Lower leg skin (tissue), 4 donors: Measurements from ENCODE around the gene CFAP299. TPM values are rescaled to one million over a fixed set of nuclear protein-coding genes. Genes with fewer than 3 reads are reported as not detected.

Experiments
- DNase-seq, 2 donors: peaks; one replicate each; pipeline ENCODE4 v3.0.0-alpha.2; 2019; ENCODE audit warnings: low spot score in 2 of 2
- H3K4me3 ChIP-seq: fragments of 200-600 bp; sonication (generic); 2 replicates; pipeline ENCODE4 v1.5.1; 2017; ENCODE audit warnings: mild to moderate bottlenecking, low read depth; ENCODE audit not compliant: poor library complexity, severe bottlenecking
- CTCF ChIP-seq, 3 donors: fragments of 450-650 bp; IDR thresholded peaks; one replicate each; pipeline ENCODE4 v1.5.1; 2016; ENCODE audit warnings: antibody characterized with exemption in 3 of 3, mild to moderate bottlenecking in 3 of 3, moderate library complexity in 2 of 3
- POLR2A ChIP-seq, 2 donors: fragments of 450-650 bp; IDR thresholded peaks; one replicate each; pipeline ENCODE4 v1.6.1; 2016 to 2017; ENCODE audit warnings: antibody characterized with exemption in 2 of 2, mild to moderate bottlenecking in 1 of 2, moderate library complexity in 1 of 2
- WGBS, 2 donors: methylation state at CpG; one replicate each; pipeline ENCODE4 v1.1.5; 2018; 5-methylcytosine and 5-hydroxymethylcytosine counted together
- intact Hi-C: fragments of 100-400 bp; cut with DNase I; formaldehyde crosslinking; loops from one replicate; pipeline ENCODE4 v1.15.0; 2023; ENCODE audit warnings: low total_unique reads
- total RNA-seq, 4 donors: library from RNA; depleted of rRNA; stranded (reverse); fragments of >200 nt; gene quantifications; one replicate each; pipeline ENCODE4 v1.1.0, GENCODE V29; 2016

Gene CFAP299
- total RNA-seq, 4 donors from 2014 or later: not detected

- intact Hi-C loops: no loop called here
- no peak overlapping the region for H3K4me3 ChIP-seq
- no peak for TF ChIP-seq POLR2A (IDR thresholded peaks at IDR 0.05)
- no peak for TF ChIP-seq CTCF (IDR thresholded peaks at IDR 0.05)
- no peak for DNase-seq
- WGBS, 2 donors: 0 to 67% methylated on average over 1 of the region's 1 CpG
Observed at GRCh38 chr4:80507077-80507476, 171.5 kb downstream of the CFAP299 start.

GRCh38 chr4:80507507-80507906, 172.0 kb downstream of the CFAP299 start:
- no peak overlapping the region for H3K4me3 ChIP-seq
- intact Hi-C loops: no loop called here
- TF ChIP-seq POLR2A (IDR thresholded peaks at IDR 0.05) (no peak), CTCF (IDR thresholded peaks at IDR 0.05) (no peak)
- no peak for DNase-seq
- WGBS, 2 donors: 44 to 54% methylated on average over 1 of the region's 1 CpG

GRCh38 chr4:80515496-80515895, 180.0 kb downstream of the CFAP299 start:
- DNase-seq: no peak
- TF ChIP-seq CTCF (IDR thresholded peaks at IDR 0.05) (no peak), POLR2A (IDR thresholded peaks at IDR 0.05) (no peak)
- 71 to 79% methylated on average over 1 of the region's 1 CpG for WGBS, 2 donors
- no peak overlapping the region for H3K4me3 ChIP-seq
- intact Hi-C loops: no loop called here

GRCh38 chr4:80521438-80521837, 185.9 kb downstream of the CFAP299 start:
- intact Hi-C loops: no loop called here
- no peak overlapping the region for H3K4me3 ChIP-seq
- no peak for DNase-seq
- no peak for TF ChIP-seq CTCF (IDR thresholded peaks at IDR 0.05)
- no peak for TF ChIP-seq POLR2A (IDR thresholded peaks at IDR 0.05)
- 85 to 96% methylated on average over 1 of the region's 1 CpG for WGBS, 2 donors

- intact Hi-C loops: no loop called here
- WGBS, 2 donors: 84% methylated on average over 2 of the region's 2 CpGs
- DNase-seq: no peak
- TF ChIP-seq POLR2A (IDR thresholded peaks at IDR 0.05) (no peak), CTCF (IDR thresholded peaks at IDR 0.05) (no peak)
- no peak overlapping the region for H3K4me3 ChIP-seq
Observed at GRCh38 chr4:80526697-80527096, 191.2 kb downstream of the CFAP299 start.

GRCh38 chr4:80529026-80529425, 193.5 kb downstream of the CFAP299 start:
- intact Hi-C loops: no loop called here
- no peak overlapping the region for H3K4me3 ChIP-seq
- DNase-seq: no peak
- no peak for TF ChIP-seq CTCF (IDR thresholded peaks at IDR 0.05)
- TF ChIP-seq POLR2A (IDR thresholded peaks at IDR 0.05): no peak
